H7 (cell line): ENCODE results near the gene APMAP. TPM values are rescaled to one million over a fixed set of nuclear protein-coding genes. Genes with fewer than 3 reads are reported as not detected.
A peak's percentile ranks its signal among the peaks of the same experiment; 100 is the strongest.

Experiments used
- DNase-seq: peaks from one replicate; pipeline ENCODE4 v3.0.0; 2012
- H3K27me3 ChIP-seq: 2 replicates; pipeline ENCODE4 v1.6.0; 2011; ENCODE audit warnings: mild to moderate bottlenecking, low read length; ENCODE audit not compliant: control insufficient read depth, insufficient read depth
- H3K36me3 ChIP-seq: replicated peaks from 2 replicates; pipeline ENCODE4 v1.5.1; 2011; ENCODE audit warnings: low read length; ENCODE audit not compliant: control insufficient read depth, insufficient read depth
- H3K4me3 ChIP-seq: 2 replicates; pipeline ENCODE4 v1.5.1; 2011; ENCODE audit warnings: low read depth, mild to moderate bottlenecking, control low read depth, low read length, moderate library complexity; ENCODE audit not compliant: insufficient read depth
- total RNA-seq: library from RNA; depleted of rRNA; stranded (reverse); fragments of >200 nt; shearing (Covaris generic); gene quantifications from 2 replicates; pipeline ENCODE4 v1.2.3, GENCODE V29; 2014; rRNA removed

The APMAP gene
- total RNA-seq, 1 experiment from 2014 or later, result 63.5 TPM

GRCh38 chr20:24918579-24919566, 73.7 kb downstream of the APMAP start:
- no peaks in the 10 kb centered on the region for H3K36me3 ChIP-seq
- peak; percentile 39 for DNase-seq
- no peaks in the 10 kb centered on the region; the same call in 1 of the 2 replicates for H3K27me3 ChIP-seq
- H3K4me3 ChIP-seq, result no peak overlapping the region

DNA sequence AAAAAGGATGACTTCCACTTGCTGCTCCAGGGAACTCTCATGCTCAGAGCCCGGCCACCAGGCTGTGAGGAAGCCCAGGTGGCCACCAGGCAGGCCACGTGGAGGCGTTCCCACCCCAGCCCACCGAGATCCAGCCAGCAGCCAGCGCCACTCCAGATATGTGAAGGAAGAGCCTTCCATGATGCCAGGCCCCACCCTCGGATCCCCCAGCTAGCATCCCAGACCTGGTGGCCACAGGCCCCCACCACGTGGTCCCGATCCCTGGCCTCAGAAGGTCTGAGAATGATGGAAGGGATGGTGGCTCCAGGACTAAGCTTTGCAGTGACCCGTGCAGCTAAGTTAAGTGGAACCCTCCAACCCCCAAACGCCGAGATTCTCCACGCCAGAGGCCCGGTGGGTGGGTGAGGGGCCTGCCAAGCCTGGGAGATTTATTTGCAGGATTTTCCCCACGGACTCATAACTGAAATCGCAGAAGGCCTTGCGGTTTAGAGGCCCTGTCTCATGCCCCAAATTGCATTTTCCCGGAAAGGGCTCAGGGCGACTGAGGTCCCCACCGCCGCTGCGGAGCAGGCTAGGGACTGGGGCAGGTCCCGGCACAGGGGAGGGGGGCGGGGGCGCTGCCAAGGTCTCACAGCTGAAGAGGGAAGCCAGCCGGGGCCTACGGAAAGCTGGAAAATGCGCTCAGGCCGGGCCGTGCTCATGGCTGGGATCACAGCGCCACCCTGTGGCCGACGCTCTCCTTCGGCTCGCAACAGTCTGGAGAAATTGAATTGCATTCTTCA, 74.6 kb downstream of the APMAP start:
- no peaks in the 10 kb centered on the region for H3K36me3 ChIP-seq
- H3K4me3 ChIP-seq, result no peak overlapping the region
- peak; percentile 95 for DNase-seq
- no peaks in the 10 kb centered on the region; the same call in 1 of the 2 replicates for H3K27me3 ChIP-seq

GRCh38 chr20:24917056-24917455, 75.5 kb downstream of the APMAP start:
- Histone ChIP-seq H3K27me3 (no peaks in the 10 kb centered on the region; the same call in 1 of the 2 replicates), H3K4me3 (no peak overlapping the region), H3K36me3 (no peaks in the 10 kb centered on the region)
- no peak for DNase-seq

- H3K27me3 ChIP-seq, result no peaks in the 10 kb centered on the region; the same call in 1 of the 2 replicates
- no peak for DNase-seq
- no peaks in the 10 kb centered on the region for H3K36me3 ChIP-seq
- no peak overlapping the region for H3K4me3 ChIP-seq
Measured at GRCh38 chr20:24916412-24916811, 76.1 kb downstream of the APMAP start.

DNA sequence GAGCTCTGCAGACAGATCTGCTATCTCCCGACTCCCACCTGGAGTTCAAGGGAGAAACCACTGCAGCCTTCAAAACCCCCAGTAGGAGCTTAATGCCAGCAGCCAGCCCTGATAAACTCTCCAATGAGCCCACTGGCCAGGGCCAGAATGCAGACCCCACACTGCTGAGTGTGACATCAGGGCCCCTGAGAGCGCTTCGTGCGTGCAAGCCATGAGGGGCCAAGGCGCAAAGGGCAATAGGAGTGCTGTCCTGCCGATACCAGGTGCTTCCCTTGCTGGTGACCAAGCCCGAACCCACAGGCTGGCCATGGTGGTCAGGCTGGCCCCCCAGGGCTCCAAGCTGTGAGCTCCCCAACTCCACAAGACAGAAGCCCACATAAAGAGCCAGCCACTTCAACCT, 76.7 kb downstream of the APMAP start:
- no peak overlapping the region for H3K4me3 ChIP-seq
- no peak for DNase-seq
- no peaks in the 10 kb centered on the region for H3K36me3 ChIP-seq

DNA sequence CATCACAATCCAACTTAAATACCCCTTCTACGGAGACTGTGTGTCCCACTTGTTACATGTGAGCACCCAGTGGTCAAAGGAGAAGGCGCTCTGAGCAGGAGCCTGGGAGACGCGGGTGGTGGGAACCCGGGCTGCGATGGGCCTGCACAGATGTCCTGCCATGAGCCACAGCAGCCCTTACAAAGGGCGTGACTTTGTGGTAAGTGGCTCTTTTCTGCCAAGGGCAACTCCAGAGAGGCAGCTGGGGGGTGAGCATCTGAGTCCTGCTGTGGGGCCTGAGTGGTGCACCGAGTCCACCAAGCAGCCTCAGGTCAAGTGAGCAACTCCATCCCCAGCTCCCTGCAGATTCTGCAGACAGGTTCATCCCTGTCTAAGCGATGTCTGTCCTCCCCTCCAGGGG, 77.1 kb downstream of the APMAP start:
- no peak overlapping the region for H3K4me3 ChIP-seq
- DNase-seq, result no peak

More for the DNA sequence above, 76.7 kb downstream of the APMAP start:
- no peaks in the 10 kb centered on the region; the same call in 1 of the 2 replicates for H3K27me3 ChIP-seq

GRCh38 chr20:24914388-24915241, 77.9 kb downstream of the APMAP start:
- Histone ChIP-seq H3K4me3 (no peak overlapping the region), H3K36me3 (no peaks in the 10 kb centered on the region), H3K27me3 (no peaks in the 10 kb centered on the region; the same call in 1 of the 2 replicates)
- no peak for DNase-seq

More for the DNA sequence above, 77.1 kb downstream of the APMAP start:
- H3K36me3 ChIP-seq, result no peaks in the 10 kb centered on the region
- no peaks in the 10 kb centered on the region; the same call in 1 of the 2 replicates for H3K27me3 ChIP-seq

DNA sequence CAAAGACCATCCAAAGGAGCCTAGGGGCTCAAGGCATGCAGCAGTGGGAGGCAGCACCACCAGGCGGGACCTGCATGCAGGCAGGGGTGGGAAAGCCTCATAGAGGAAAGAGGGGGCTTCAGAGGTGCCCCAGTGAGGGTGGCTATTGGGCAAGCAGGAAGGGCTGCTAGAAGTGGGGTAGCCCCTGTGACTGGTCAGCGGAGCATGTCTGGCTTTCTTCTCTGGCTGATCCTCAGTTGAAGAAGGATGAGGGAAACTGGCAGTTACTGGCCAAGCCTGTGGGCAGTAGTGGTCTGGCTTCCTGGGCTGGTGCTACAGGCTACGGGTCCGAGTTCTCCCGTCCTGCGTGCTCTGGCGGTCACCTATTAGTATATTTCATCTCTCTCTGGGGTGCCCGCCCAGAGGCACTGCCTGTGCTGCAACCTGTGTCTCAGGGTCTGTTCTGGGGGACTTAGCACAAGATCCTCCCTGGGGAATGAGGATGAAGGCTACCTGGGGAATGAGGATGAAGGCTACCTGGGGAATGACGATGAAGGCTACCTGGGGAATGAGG, 79.4 kb downstream of the APMAP start:
- Histone ChIP-seq H3K4me3 (no peak overlapping the region), H3K27me3 (no peaks in the 10 kb centered on the region; the same call in 1 of the 2 replicates), H3K36me3 (no peaks in the 10 kb centered on the region)
- DNase-seq, result no peak

Other genes with a start within 250 kb of the APMAP start
- not detected in 2 replicates for gene CST7, start 43.5 kb downstream of the APMAP start, total RNA-seq
- gene ACSS1, start 65.4 kb upstream of the APMAP start, total RNA-seq, result not detected in 2 replicates
- not detected in 2 replicates for gene VSX1, start 89.4 kb upstream of the APMAP start, total RNA-seq
- 45.4 and 51.2 TPM in 2 replicates for gene ENTPD6, start 203.0 kb upstream of the APMAP start, total RNA-seq